ENCODE measurements around the gene ATAD3C. TPM values are rescaled to one million over a fixed set of nuclear protein-coding genes. Genes with fewer than 3 reads are reported as not detected.
"Not testable (repeated sequence)": the region's sequence is repeated elsewhere in the genome, so short reads cannot be mapped to it uniquely, and the experiment has no call there.

Gene ATAD3C
- total and polyA plus RNA-seq, 4 experiments from 2014 or later, result 1.5 to 2.1 (median 1.7) TPM

DNA sequence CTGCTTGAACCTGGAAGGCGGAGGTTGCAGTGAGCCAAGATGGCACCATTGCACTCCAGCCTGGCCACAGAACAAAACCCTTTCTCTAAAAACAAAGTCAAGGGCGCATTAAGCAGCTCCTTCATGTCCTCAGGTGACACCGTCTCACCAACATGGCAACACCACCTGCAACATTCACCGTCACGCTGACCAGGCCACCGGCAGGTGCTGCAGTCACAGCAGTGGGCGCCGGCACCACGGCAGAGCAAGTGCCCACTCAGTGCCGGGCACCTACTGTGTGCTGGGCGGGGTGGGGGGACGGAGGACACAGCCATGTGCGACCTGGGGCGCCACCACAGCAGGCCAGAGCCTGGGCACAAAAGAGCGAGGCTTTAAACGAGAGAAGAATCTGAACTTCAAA lies 34.2 kb downstream of the ATAD3C start:
- no peaks in the 10 kb centered on the region for H3K9me3 Mint-ChIP-seq
- no peaks in the 10 kb centered on the region for H3K27me3 ChIP-seq (ENCODE audit: insufficient read depth, low read length)
- peaks cover 0 to 7% (median 0%) of the 10 kb centered on the region in 4 donors for H3K4me1 Mint-ChIP-seq
- no peaks in the 10 kb centered on the region for H3K4me1 ChIP-seq (ENCODE audit: insufficient read depth, low read length)
- intact Hi-C loops (cut with micrococcal nuclease), result no loop called here
- no peak for DNase-seq
- H3K27ac Mint-ChIP-seq, result no peak overlapping the region
- H3K4me3 Mint-ChIP-seq, result no peak overlapping the region
- H3K36me3 Mint-ChIP-seq, result peaks cover 13 to 34% of the 10 kb centered on the region in 2 donors
- no peaks in the 10 kb centered on the region for H3K27me3 Mint-ChIP-seq
- H3K9me3 ChIP-seq (ENCODE audit: control insufficient read depth in 1 of 2, low read length in 2 of 2), result no peaks in the 10 kb centered on the region
- H3K27ac ChIP-seq (ENCODE audit: low read depth, low read length), result no peak overlapping the region
- POLR2A ChIA-PET (ENCODE audit: partially characterized antibody), result no interaction called here
- no peak overlapping the region for H3K4me3 ChIP-seq (ENCODE audit: low read length in 2 of 2)
- H3K36me3 ChIP-seq (ENCODE audit: insufficient read depth, low read length), result peaks cover 15% of the 10 kb centered on the region
- CTCF ChIA-PET (ENCODE audit: partially characterized antibody), result no interaction called here

DNA sequence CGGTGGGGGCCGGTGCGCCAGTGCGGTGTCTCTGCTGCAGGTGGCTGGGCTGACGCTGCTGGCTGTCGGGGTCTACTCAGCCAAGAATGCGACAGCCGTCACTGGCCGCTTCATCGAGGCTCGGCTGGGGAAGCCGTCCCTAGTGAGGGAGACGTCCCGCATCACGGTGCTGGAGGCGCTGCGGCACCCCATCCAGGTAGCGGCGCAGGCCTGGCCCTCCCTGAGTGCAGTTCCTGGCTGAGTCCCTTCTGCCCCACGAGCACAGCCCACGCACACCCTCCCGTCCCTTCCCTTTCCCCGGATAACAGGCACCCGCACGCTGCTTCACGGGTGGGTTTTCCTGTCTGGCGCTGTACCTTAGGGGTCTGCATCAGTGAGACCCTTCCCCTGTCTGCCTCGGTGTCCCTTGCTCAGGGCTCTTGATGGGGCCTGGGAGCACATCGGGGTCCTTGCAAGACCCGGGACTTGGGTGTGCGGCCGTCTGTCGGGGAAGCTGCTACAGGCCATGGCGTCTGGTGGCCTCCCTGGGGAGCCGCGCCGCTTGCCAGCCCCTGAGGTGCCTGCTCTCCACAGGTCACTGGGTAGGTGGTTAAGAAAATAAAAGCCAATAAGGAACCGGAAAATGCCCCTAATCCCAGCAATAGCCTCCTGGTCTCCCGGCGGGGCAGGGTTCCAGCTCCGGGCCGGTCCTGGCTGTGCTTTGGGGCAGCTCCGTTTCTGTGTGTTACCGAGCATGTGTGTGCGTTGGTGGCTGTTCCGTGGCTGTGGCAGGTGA lies 35.7 kb downstream of the ATAD3C start:
- H3K9me3 ChIP-seq (ENCODE audit: control insufficient read depth in 1 of 2, low read length in 2 of 2); H3K4me1 Mint-ChIP-seq; DNase-seq; H3K27me3 Mint-ChIP-seq; POLR2A ChIA-PET (ENCODE audit: partially characterized antibody); H3K4me3 ChIP-seq (ENCODE audit: low read length in 2 of 2); H3K27ac ChIP-seq (ENCODE audit: low read depth, low read length); H3K9me3 Mint-ChIP-seq; H3K4me1 ChIP-seq (ENCODE audit: insufficient read depth, low read length); H3K4me3 Mint-ChIP-seq; intact Hi-C loops (cut with micrococcal nuclease); CTCF ChIA-PET (ENCODE audit: partially characterized antibody); H3K27me3 ChIP-seq (ENCODE audit: insufficient read depth, low read length): not testable (repeated sequence)
- Mint-ChIP-seq H3K27ac (peak overlapping the region in 1 of 7 donors; percentile 23), H3K36me3 (peaks cover 10 to 34% of the 10 kb centered on the region in 2 donors)
- peaks cover 13% of the 10 kb centered on the region for H3K36me3 ChIP-seq (ENCODE audit: insufficient read depth, low read length)

DNA sequence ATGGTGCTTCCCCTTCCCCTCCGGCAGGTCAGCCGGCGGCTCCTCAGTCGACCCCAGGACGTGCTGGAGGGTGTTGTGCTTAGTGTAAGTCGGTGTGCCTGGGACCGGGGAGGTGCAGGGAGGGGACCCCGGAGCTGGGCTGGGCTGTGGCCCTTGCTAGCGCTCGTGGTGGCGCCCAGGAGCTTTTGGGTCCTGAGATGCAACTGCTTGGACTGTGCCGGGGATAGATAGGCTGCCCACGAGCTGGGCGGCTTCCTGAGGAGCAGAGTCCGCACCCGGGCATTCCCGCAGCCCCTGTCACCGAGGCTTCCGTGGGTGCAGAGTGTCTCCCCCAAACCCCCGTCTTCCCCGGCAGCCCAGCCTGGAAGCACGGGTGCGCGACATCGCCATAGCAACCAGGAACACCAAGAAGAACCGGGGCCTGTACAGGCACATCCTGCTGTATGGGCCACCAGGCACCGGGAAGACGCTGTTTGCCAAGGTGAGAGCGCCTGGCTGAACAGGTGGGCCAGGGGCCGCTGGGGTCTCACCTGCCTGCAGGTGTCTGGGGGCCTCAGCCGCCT lies 36.3 kb downstream of the ATAD3C start:
- CTCF ChIA-PET (ENCODE audit: partially characterized antibody); DNase-seq; intact Hi-C loops (cut with micrococcal nuclease); H3K4me1 ChIP-seq (ENCODE audit: insufficient read depth, low read length); H3K9me3 ChIP-seq (ENCODE audit: control insufficient read depth in 1 of 2, low read length in 2 of 2); H3K27me3 ChIP-seq (ENCODE audit: insufficient read depth, low read length); H3K27me3 Mint-ChIP-seq; H3K4me1 Mint-ChIP-seq; POLR2A ChIA-PET (ENCODE audit: partially characterized antibody); H3K9me3 Mint-ChIP-seq; H3K4me3 ChIP-seq (ENCODE audit: low read length in 2 of 2); H3K27ac ChIP-seq (ENCODE audit: low read depth, low read length); H3K4me3 Mint-ChIP-seq: not testable (repeated sequence)
- H3K36me3 ChIP-seq (ENCODE audit: insufficient read depth, low read length), result peaks cover 16% of the 10 kb centered on the region
- Mint-ChIP-seq H3K36me3 (peaks cover 11 to 33% of the 10 kb centered on the region in 2 donors), H3K27ac (peak overlapping the region in 1 of 7 donors; percentile 23)

DNA sequence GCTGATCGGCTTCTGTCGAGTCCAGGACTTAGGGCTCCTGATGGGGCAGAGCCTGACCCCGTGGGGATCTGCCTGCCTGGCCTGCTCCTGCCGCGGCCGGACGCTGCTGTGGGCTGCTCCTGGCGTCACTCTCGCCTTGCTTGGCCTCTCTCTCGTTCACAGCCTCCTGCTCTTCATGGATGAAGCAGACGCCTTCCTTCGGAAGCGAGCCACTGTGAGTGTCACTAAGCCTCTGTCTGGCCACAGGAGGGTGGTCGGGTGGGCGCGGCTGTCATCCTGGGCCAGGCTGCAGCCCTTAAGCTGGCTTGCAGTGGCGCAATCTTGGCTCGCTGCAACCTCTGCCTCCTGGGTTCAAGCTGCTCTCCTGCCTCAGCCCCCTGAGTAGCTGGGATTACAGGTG lies 38.2 kb downstream of the ATAD3C start:
- ChIA-PET POLR2A (ENCODE audit: partially characterized antibody) (no interaction called here), CTCF (ENCODE audit: partially characterized antibody) (no interaction called here)
- no peaks in the 10 kb centered on the region for H3K4me1 ChIP-seq (ENCODE audit: insufficient read depth, low read length)
- H3K4me3 ChIP-seq (ENCODE audit: low read length in 2 of 2), result no peak overlapping the region
- H3K36me3 Mint-ChIP-seq, result peaks cover 22 to 34% of the 10 kb centered on the region in 2 donors
- H3K4me1 Mint-ChIP-seq, result no peaks in the 10 kb centered on the region
- DNase-seq, result no peak
- no peak overlapping the region for H3K27ac Mint-ChIP-seq
- peaks cover 20% of the 10 kb centered on the region for H3K36me3 ChIP-seq (ENCODE audit: insufficient read depth, low read length)
- intact Hi-C loops (cut with micrococcal nuclease), result no loop called here
- no peak overlapping the region for H3K4me3 Mint-ChIP-seq
- no peaks in the 10 kb centered on the region for H3K9me3 ChIP-seq (ENCODE audit: control insufficient read depth in 1 of 2, low read length in 2 of 2)
- no peaks in the 10 kb centered on the region for H3K27me3 ChIP-seq (ENCODE audit: insufficient read depth, low read length)
- H3K27ac ChIP-seq (ENCODE audit: low read depth, low read length), result no peak overlapping the region
- no peaks in the 10 kb centered on the region for H3K27me3 Mint-ChIP-seq
- H3K9me3 Mint-ChIP-seq, result peaks cover 0 to 7% (median 0%) of the 10 kb centered on the region in 8 donors

DNA sequence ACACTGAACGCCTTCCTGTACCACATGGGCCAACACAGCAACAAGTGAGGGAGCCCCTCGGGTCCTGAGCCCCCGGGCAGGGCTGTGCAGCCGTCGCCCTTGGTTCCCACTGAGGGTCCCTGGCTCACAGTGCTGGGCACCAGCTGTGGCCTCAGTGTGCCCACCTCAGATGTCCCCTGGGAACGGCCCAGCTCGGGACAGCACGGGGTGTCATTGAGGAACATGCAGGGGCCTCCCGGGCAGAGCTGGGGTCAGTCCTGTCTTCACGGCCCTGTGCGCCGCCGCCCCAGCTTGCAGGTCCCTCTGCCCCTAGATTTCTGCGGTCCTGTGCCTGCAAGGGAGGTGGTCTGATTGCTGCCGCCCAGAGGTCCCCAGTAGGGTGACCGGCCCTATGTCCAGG lies 39.7 kb downstream of the ATAD3C start:
- Mint-ChIP-seq H3K9me3 (peaks cover 0 to 17% (median 8%) of the 10 kb centered on the region in 8 donors), H3K4me1 (peaks cover 0 to 1% (median 0%) of the 10 kb centered on the region in 4 donors), H3K27me3 (no peaks in the 10 kb centered on the region), H3K27ac (peak overlapping the region in 1 of 7 donors; percentile 61), H3K4me3 (no peak overlapping the region), H3K36me3 (peaks cover 33 to 38% of the 10 kb centered on the region in 2 donors)
- no peak overlapping the region for H3K27ac ChIP-seq (ENCODE audit: low read depth, low read length)
- DNase-seq, result no peak
- no peak overlapping the region for H3K4me3 ChIP-seq (ENCODE audit: low read length in 2 of 2)
- CTCF ChIA-PET (ENCODE audit: partially characterized antibody), result no interaction called here
- no peaks in the 10 kb centered on the region for H3K27me3 ChIP-seq (ENCODE audit: insufficient read depth, low read length)
- intact Hi-C loops (cut with micrococcal nuclease), result no loop called here
- peaks cover 19% of the 10 kb centered on the region for H3K36me3 ChIP-seq (ENCODE audit: insufficient read depth, low read length)
- H3K9me3 ChIP-seq (ENCODE audit: control insufficient read depth in 1 of 2, low read length in 2 of 2), result no peaks in the 10 kb centered on the region
- no peaks in the 10 kb centered on the region for H3K4me1 ChIP-seq (ENCODE audit: insufficient read depth, low read length)
- POLR2A ChIA-PET (ENCODE audit: partially characterized antibody), result no interaction called here

DNA sequence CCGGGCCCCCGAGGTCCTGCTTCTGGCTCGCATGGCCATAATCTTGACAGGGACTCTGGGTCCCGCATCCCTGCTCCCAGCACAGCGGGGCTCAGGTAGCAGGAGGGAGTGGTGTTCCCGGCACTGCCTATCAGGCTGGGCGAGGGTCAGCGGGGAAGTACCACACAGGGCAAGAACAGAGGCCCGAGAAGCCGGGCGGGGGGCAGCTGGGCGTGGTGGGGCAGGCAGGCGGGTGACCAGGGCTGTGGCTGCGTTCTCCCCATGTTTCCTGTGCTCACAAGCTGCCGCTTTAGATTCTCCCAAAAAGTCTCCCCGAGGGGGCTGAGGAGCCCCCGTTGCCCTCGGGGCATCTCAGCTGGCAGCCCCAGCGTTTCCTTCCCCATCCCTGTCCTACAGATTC lies 40.4 kb downstream of the ATAD3C start:
- no peak for DNase-seq
- POLR2A ChIA-PET (ENCODE audit: partially characterized antibody), result no interaction called here
- Histone ChIP-seq H3K27ac (ENCODE audit: low read depth, low read length) (no peak overlapping the region), H3K4me3 (ENCODE audit: low read length in 2 of 2) (no peak overlapping the region), H3K27me3 (ENCODE audit: insufficient read depth, low read length) (no peaks in the 10 kb centered on the region), H3K4me1 (ENCODE audit: insufficient read depth, low read length) (no peaks in the 10 kb centered on the region), H3K36me3 (ENCODE audit: insufficient read depth, low read length) (peaks cover 19% of the 10 kb centered on the region), H3K9me3 (ENCODE audit: control insufficient read depth in 1 of 2, low read length in 2 of 2) (no peaks in the 10 kb centered on the region)
- Mint-ChIP-seq H3K36me3 (peaks cover 33 to 37% of the 10 kb centered on the region in 2 donors), H3K9me3 (peaks cover 0 to 17% (median 8%) of the 10 kb centered on the region in 8 donors), H3K27ac (no peak overlapping the region), H3K27me3 (no peaks in the 10 kb centered on the region), H3K4me1 (peaks cover 0 to 1% (median 0%) of the 10 kb centered on the region in 4 donors), H3K4me3 (no peak overlapping the region)
- intact Hi-C loops (cut with micrococcal nuclease), result no loop called here
- CTCF ChIA-PET (ENCODE audit: partially characterized antibody), result no interaction called here

DNA sequence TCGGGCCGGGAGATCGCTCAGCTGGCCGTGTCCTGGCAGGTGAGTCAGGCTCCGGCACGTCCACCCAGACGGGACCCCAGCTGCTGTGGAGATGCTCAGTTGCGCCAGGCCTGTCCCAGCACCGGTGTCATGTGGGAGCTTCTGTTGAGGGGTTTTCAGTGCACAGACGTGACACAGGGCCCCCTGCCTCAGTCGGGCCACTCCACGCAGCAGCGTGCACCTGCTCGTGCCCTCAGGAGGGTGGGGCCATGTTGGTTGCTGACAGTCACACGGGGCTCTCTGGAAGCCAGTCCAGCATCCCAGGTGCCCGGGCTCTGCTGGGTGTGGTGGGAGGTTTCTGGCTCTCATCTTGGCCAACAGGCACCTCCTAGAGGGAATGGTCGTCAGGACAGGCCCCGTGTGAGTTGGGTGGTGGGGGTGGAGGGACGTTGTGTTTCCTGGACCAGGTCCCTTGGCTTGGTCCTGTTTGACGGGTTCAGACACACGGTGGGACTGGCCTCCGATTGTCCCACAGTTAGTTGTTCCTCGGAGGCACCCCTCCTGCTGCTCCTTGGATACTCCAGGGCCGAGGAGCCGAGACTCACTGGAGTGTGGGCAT lies 41.2 kb downstream of the ATAD3C start:
- no peak overlapping the region for H3K27ac Mint-ChIP-seq
- peaks cover 19% of the 10 kb centered on the region for H3K36me3 ChIP-seq (ENCODE audit: insufficient read depth, low read length)
- intact Hi-C loops (cut with micrococcal nuclease), result no loop called here

More for the DNA sequence above, 41.2 kb downstream of the ATAD3C start:
- POLR2A ChIA-PET (ENCODE audit: partially characterized antibody), result no interaction called here
- Histone ChIP-seq H3K27ac (ENCODE audit: low read depth, low read length) (no peak overlapping the region), H3K9me3 (ENCODE audit: control insufficient read depth in 1 of 2, low read length in 2 of 2) (no peaks in the 10 kb centered on the region), H3K4me1 (ENCODE audit: insufficient read depth, low read length) (no peaks in the 10 kb centered on the region), H3K4me3 (ENCODE audit: low read length in 2 of 2) (no peak overlapping the region), H3K27me3 (ENCODE audit: insufficient read depth, low read length) (no peaks in the 10 kb centered on the region)
- CTCF ChIA-PET (ENCODE audit: partially characterized antibody), result no interaction called here
- Mint-ChIP-seq H3K36me3 (peaks cover 33 to 42% of the 10 kb centered on the region in 2 donors), H3K4me3 (no peak overlapping the region), H3K9me3 (peaks cover 0 to 17% (median 8%) of the 10 kb centered on the region in 8 donors), H3K4me1 (peaks cover 0 to 1% (median 0%) of the 10 kb centered on the region in 4 donors), H3K27me3 (no peaks in the 10 kb centered on the region)
- no peak for DNase-seq
